T1000 (cell line): ENCODE data around the gene POLD1.
A peak's percentile ranks its signal among the peaks of the same experiment; 100 is the strongest.

Experiments
- DNase-seq: peaks from one replicate; lab custom pipeline; 2025; ENCODE audit warnings: mixed read lengths; lab: John Stamatoyannopoulos, UW

The POLD1 gene

DNA sequence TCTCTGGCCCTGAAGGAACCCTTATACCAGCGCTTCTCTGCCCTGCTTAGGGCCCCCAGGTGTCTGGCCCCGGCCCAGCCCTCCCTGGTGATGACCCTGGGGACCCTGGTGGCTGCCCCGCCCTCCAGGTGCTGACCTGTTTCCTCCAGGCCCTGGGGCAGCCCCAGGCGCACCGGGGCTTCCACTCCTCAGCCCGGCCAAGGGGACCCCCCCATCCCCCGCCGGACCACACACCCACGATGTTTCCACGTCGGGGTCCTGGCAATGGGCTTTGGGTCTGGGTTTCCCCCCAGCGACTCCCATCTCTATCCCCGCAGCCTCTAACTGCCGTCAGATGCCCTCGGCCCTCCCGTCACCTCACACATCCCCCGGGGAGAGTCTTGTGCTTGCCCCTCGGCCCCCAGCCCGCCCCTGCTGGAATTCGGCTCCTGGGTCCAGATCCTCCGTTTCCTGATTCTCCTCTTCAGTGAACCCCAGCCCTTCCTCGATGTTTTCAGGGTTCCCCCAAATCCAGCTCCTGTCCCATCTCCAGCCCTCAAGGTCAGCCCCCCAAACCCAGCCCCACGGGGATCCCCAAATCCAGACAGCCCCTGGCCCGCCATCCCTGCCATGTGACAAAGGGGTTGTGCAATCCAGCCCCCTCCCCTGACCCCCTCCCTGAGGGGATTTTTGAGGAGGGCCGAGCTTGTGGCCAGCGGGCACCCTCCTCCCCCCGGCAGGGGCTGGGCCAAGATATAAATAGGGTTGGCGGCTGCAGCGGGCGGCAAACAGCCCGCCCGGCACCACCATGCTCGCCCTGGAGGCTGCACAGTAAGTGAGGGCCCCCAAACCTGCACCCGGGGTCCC, 34.3 kb downstream of the POLD1 start, which contains the start of gene SPIB:
TSS of gene SPIB (plus strand) at position 763 of the 846 bp plus-strand sequence. CDS start at position 788, 25 bp downstream.
- no peak for DNase-seq

DNA sequence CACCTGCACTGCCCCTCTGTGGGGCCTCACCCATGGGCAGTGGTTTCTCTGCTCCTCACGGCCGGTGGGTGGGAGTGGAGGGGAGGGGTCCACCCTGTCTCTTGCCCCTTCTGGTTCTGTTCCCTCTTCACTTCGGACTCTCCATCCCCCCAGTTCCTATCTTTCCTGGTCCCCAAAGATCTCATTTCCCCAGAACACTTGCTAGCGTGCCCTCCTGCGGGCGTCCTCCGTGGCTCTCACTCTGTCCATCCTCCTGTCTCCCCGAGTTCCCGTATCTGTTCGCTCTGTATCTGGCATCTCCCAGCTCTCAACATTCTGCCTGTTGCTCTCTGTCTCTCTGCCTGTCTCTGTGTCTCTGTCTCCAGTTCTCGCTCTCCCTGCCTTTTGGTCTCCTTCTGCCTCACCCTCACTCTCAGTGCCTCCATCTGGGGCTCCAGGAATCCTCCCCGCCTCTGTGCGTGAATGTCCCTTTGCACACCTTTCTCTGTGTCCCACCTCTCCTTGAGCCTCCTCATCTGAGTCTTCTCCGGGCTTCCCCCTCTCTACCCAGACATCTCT, 35.0 kb downstream of the POLD1 start:
- DNase-seq = no peak

DNA sequence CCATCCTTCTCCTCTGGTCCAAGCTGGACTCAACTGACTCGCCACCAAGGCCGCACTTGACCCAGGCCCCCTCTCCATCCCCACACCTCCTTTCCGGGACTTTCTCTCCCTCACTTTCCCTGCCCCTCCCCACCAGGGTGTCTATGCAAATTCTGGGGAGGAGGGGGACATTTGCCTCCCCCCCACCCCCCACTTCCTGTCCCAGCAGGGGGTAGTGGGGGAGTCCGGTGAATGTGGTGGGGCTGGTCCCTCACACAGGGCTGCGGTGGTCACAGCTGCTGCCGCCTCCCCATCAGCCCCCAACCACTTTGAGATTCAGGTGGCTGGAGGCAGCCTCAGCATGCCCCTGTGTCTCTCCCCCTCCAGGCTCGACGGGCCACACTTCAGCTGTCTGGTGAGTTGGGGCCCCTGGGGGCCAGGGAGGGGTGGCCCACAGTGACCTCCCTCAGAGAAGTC, 35.5 kb downstream of the POLD1 start:
- no peak for DNase-seq

DNA sequence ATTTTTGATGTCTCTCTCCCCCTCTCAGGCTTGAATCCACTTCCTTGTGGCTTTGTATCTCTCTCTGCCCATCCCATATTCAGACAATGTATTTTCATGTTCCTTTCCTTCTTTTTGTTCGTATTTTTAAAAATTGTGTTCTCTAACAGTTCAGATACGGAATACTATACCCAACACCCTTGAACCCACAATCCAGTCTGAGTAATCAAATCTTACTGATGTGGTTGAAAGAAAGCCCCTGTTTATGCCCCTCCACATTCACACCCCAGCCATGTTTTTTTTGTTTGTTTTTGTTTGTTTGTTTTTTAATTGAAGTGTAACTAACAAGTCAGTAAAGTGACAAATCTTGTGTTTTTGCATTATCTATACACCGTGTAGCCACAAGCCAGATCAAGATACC, 36.0 kb downstream of the POLD1 start:
- no peak for DNase-seq

DNA sequence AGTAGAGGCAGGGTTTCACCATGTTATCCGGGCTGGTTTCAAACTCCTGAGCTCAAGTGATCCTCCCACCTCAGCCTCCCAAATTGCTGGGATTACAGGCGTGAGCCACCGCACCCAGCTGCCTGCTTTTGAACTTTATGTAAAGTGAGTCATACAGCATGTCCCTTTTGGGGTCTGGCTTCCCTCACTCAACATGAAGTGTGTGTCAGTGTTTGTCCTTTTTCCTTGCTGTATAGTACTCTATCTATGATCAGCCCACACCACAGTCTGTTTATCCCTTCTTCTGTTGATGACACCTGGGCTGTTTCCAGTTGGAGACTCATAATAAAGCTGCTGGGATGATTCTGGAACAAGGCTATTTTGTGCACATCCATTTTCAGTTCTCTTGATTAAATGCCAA, 36.7 kb downstream of the POLD1 start:
- no peak for DNase-seq

DNA sequence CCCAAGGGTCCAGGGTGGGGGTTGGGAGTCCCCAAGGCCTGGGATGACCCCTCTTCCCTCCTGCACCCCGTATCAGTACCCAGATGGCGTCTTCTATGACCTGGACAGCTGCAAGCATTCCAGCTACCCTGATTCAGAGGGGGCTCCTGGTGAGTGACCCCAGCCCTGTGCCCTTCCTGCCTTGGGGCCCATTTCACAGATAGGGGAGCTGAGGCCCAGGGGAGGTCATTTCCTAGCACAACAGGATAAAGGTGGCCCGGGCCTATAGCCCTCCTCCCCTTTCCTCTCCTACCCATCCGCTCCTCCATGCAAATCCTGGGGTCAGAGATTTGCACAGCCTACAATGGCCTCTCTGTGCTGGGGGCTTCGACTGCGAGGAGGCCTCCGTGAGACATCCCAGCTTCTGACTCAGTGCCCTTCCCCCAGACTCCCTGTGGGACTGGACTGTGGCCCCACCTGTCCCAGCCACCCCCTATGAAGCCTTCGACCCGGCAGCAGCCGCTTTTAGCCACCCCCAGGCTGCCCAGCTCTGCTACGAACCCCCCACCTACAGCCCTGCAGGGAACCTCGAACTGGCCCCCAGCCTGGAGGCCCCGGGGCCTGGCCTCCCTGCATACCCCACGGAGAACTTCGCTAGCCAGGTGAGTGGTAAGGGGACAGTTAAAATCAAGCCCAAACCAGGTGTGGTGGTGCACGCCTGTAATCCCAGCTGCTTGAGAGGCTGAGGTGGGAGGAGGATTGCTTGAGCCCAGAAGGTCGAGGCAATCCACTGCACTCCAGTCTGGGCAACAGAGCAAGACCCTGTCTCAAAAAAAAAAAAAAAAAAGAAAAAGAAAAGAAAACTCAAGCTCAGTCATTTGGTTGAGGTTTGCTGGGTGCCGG, 38.5 kb downstream of the POLD1 start:
- no peak for DNase-seq

DNA sequence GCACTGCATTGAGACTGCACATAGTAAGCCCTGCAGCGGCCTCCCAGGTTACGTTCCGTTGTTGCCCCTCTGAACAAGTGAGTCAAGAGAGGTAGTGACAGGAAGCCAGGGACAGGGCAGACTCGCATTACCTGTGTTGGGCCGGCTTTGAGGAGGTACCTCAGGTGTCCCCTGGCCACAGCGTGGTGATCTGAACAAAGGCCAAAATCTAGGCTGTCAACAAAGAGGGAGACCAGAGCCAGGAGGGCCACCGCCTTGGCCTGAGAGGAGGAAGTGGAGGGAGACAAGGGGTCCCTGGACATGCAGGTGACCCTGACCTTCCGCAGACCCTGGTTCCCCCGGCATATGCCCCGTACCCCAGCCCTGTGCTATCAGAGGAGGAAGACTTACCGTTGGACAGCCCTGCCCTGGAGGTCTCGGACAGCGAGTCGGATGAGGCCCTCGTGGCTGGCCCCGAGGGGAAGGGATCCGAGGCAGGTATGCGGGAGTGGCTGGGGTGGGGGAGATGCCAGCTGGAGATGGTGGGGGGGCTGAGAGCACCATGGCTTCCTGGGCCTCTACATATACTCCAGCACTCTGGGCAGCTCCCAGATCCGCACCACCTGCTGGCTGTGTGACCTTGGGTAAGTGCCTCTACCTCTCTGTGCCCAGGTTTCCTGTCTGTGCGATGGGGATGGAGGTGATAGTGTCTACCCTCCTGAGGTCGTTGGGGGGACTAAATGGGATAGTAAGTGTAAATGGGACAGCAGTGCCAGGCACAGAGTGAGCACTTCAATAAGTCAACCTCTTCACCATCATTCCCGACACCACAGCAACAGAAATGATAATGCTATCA, 39.3 kb downstream of the POLD1 start:
- no peak for DNase-seq

DNA sequence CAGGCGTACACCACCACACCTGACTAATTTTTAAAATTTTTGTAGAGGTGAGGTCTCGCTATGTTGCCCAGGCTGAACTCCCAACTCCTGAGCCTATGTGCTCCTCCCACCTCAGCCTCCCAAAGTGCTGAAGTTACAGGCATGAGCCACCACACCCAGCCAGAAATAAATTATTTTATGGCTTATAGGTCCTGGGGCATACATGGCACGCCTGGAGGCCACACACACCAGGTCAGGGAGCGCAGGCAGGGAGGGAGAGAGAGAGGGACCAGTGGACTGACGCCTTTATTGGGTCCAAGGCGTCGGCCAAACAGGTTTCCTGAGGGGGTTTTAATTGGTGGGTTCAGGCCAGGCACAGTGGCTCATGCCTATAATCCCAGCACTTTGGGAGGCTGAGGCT, 41.4 kb downstream of the POLD1 start:
- no peak for DNase-seq

DNA sequence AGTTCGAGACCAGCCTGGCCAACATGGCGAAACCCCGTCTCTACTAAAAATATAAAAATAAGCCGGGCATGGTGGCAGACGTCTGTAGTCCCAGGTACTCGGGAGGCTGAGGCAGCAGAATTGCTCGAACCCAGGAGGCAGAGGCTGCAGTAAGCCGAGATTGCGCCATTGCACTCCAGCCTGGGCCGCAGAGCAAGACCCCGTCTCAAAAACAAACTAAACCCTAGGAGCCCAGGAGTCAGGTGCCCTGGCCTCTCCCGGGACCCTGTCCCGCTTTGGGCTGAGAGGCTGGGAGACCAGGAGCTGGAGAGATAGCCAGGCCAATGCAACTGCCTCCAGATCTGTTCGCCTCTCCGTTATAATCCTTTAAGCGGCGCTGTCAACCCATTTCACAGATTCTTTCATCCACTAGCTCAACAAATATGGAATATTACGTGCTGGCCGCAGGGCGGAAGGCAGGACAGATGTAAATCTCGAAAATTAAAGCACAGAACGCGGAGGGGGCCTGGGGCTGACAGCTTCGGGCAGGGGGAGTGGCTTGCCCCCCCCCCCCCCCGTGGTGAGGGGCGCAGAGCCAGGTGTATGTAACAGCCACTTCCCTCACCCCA, 43.3 kb downstream of the POLD1 start:
- no peak for DNase-seq

DNA sequence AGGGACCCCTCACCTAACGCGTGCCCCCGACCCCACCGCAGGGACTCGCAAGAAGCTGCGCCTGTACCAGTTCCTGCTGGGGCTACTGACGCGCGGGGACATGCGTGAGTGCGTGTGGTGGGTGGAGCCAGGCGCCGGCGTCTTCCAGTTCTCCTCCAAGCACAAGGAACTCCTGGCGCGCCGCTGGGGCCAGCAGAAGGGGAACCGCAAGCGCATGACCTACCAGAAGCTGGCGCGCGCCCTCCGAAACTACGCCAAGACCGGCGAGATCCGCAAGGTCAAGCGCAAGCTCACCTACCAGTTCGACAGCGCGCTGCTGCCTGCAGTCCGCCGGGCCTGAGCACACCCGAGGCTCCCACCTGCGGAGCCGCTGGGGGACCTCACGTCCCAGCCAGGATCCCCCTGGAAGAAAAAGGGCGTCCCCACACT, 43.9 kb downstream of the POLD1 start:
- no peak for DNase-seq

DNA sequence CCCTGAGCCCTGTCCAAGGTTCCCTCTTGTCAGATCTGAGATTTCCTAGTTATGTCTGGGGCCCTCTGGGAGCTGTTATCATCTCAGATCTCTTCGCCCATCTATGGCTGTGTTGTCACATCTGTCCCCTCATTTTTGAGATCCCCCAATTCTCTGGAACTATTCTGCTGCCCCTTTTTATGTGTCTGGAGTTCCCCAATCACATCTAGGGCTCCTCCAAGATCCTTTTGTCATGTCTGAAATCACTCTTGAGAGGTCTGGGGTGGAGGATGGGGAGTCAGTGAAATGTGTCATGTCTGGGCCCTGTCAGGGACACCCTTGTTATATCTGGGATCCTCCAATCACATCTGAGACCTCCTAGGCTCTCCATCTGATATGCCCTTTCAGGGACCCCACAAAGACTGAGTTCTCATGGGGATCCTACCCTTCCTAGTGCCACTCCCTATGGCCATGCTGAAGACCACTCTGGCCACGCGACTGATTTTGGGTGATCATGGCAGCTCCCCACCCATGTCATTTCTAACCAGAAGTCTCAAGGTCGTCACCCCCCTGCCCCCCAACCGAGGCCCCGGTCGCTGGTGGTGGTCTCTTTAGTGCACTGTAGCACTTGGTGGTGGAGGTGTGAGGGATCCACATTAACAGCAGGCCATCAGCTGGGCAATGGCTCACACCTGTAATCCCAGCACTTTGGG, 44.8 kb downstream of the POLD1 start:
- DNase-seq = no peak

DNA sequence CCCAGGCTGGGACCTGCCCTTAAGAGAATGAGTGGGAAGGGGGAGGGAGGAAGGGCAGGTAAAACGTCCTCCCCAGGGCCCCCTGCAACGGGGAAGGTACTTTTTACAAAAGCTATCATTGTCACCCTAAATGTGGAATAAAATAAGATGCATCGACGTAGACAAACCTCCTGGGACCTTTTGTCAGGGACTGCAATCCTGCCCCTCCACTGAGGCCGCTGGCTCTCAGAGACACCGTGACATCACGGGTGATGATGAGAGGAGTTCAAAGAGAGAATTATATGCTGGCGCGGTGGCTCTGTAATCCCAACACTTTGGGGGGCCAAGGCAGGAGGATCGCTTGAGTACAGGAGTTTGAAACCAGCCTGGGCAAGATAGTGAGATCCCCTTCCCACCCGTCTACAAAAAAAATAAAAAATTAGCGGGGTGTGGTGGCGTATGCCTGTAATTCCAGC, 46.8 kb downstream of the POLD1 start:
- no peak for DNase-seq

DNA sequence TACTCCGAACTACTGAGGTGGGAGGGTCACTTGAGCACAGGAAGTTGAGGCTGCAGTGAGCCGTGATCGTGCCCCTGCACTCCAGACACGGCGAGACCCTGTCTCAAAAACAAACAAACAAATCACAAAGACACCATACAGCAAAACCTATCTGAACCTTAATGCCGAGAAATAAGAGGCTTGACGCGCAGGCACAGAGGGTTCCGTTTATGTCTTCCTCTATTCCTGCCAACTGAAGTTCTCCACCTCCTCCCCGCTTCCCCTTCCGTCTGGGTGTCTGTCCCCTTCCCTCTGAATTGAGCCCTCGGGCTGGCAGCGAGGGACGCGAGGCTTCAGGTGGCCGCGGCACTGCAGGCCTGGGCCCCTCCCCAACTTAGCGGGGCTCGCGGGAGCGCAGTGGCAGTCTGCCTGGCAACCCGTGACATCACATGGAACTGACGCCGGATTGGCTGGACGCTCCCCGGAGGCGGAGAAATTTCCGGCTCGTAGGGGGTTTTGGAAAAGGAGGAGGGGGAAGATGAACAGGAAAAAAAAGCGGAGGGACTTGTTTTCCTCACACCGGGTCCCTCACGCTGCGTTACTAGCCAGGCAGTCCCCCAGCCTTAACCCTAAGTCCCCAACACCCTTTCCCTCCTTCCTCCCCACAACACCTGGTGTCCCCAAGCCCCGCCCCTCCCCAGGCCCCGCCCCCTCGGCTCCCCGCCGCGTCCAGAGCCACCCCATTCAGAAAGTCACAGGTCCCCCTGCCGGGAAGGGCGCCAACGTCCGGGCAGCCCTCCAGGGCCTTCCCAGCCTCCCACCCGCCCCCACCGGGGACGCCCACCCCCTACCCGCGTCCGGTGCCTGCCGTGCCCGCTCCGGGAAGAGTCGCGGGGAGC, 47.4 kb downstream of the POLD1 start:
- DNase-seq = peak; percentile 52

DNA sequence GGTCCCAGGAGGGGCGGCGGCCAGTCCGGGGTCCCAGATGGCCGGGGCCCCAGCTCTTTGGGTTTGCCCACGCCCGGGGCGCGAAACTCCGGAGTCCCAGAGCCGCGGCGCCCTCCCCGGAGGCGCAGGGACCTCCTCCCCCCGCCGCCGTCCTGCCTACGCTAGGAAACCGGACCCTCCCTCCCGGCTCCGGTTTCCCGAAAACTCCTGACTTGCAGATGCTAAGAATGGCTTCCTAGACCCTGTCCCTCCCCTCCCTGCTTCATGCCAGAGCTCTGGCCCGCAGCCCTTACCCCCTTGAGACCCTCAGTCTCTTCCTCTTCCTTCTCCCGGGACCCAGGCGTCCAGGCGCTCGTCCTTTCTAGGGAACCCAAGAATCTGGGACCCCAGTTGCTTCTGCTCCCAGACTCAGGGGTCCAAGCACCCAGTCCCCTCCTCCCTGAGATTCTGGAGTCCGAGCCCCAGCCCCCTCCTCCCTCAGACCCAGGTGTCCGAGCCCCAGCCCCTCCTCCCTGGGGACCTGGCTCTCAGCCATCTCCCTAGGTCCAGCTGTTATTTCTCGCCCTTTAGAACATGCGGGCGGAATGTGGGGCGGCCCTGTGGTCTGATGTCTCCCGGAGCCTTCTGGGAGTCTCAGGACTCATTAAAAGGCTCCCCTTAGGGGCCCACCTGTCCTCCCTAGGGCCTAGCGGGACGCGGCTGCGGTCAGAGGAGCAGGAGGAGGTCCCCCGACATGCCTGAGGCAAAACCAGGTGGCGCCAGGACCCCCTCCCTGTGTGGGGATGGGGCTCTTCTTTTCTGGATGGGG, 48.3 kb downstream of the POLD1 start, which contains the start of gene MYBPC2:
TSS of gene MYBPC2 (plus strand) at position 672 of the 808 bp plus-strand sequence. CDS start at position 734, 62 bp downstream.
- DNase-seq = no peak

DNA sequence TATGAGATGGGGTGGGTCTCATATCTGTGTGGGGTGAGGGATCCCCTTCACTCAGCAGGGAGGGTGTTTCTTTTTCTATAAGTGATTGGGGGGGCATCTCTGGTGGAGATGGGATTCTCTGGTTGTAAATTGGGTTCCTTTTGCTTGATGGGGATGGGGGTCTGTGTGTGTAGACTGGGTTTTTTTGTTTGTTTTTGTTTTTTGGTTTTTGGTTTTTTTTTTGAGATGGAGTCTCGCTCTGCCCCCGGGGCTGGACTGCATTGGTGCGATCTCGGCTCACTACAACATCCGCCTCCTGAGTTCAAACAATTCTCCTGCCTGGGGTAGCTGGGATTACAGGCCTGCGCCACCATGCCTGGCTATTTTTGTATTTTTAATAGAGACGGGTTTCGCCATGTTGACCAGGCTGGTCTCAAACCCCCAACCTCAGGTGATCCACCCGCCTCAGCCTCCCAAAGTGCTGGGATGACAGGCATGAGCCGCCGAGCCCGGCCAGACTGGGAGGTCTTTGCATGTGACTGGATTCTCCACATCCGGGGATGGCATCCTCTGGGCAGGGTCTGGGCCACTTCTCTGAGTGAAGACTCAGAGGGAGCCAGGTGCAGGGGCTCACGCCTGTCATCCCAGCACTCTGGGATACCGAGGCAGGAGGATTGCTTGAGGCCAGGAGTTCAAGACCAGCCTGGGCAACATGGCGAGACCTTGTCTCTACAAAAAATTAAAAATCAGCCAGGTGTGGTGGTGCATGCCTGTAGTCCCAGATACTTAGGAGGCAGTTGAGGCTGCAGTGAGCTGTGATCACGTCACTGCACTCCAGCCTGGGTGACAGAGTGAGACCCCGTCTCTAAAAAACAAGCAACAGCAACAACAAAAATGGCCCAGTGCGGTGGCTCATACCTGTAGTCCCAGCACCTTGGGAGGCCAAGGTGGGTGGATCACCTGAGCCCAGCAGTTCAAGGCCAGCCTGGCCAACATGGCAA, 49.3 kb downstream of the POLD1 start:
- DNase-seq = no peak

DNA sequence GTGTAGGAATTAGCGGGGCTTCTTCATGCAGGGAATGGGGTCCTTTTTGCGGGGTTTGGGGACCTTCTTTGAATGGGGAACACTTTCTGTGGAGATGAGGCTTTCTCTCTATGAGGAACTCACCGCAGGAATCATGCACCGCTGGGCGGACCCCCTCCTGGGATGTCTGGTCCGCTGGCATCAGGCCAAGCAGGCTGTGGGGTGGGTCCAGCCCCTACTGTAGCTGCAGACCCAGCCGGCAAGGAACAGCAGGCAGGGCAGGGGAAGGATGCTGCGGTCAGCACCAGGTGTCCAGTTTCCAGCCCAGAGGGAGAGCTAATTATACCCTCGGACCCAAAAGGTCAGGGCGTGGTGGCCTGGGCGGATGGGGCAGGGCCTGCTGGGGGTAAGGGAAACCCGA, 50.4 kb downstream of the POLD1 start:
- DNase-seq = no peak

DNA sequence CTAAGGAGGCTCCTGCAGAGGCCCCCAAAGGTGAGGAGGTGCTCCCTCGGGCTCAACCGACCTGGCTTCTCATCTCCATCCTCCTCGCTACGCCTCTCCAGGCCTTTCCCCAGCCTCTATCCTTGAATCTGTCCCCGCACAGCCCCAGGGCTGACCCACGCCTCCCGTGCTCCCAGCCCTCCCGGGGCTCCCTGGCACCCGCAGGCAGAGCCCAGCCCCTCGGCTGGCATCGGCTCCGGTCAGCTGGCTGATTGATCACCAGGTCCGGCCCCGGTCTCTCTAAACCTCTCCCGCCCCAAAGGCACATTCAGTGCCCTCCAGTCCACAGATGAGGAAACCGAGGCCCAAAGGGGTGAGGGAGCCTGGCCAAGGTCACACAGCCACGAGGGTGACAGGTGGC, 51.1 kb downstream of the POLD1 start:
- no peak for DNase-seq
